ENCODE measurements around the gene TMTC1.

Gene TMTC1

DNA sequence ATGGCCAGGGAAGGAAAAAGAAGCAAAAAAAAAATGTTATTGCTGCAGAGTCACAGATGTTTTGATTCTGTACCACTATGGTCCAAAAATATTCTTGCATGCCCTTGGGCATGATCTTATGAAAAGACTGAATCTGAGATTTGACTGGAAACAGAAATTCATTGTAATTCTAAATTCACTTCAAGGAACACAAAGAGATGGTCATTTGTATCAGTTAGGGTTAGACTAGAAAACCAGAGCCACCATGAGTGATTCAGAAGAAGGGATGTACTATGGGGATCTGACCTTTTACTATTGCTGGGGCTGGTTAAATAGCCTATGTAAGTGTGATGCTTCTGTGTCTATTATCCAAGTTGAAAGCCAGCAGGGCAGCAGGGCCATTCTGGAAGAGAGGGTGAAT is 5.2 kb downstream of the TMTC1 start:
- no peak for DNase-seq

DNA sequence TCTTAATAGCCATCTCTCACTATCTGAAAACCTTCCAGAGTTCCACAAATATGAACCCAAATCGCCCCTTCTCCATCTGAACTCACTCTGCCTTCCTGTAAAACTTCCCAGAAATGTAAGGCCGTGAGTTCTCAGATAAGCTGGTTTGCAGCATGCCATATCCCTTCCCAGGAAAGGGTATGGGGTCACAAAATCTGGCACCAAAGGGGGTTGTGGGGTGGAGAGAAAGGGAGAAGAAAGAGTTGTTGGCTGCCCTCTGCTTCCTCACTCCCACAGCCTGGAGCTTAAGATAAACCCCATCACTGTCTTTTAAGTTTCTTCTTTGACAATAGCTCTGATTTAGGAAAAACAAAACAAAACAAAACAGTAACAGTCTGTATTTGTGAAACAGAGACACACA is 10.7 kb downstream of the TMTC1 start:
- DNase-seq = no peak

DNA sequence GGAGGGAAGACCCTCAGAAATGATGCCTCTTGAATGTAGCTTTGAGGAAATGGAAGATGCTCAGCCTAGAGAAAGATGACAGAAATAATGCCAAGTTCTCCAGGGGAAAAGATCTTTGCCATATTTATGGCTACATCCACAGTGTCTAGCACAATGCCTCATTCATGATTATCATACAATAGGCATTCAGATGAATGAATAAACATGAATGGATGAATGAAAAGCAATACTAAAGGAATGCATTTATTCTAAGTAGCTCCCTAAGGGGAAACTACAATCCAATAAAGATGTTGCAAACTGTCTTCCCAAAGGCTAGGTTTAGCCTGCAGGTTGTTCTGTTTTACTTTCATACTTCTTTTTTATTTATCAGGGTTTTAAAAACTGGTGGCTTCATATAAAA is 12.0 kb downstream of the TMTC1 start:
- DNase-seq = no peak

DNA sequence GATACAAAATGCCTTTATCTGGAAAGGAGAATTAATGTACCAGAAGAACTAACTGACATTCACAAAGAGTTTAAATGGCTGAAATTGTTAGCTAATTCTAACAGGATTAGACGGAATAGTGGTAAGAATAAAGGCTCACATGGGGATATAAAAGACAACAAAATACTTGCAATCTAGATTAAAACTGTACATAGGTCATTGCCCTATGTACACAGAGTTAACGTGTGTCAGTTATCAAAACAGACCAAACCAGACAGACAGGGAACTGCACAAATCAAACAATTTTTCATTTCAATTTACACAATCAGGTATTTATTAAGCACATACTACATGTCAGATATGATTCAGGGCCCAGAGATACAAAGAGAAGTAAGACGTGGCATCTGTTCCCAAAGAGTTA is 12.6 kb downstream of the TMTC1 start:
- DNase-seq = no peak

DNA sequence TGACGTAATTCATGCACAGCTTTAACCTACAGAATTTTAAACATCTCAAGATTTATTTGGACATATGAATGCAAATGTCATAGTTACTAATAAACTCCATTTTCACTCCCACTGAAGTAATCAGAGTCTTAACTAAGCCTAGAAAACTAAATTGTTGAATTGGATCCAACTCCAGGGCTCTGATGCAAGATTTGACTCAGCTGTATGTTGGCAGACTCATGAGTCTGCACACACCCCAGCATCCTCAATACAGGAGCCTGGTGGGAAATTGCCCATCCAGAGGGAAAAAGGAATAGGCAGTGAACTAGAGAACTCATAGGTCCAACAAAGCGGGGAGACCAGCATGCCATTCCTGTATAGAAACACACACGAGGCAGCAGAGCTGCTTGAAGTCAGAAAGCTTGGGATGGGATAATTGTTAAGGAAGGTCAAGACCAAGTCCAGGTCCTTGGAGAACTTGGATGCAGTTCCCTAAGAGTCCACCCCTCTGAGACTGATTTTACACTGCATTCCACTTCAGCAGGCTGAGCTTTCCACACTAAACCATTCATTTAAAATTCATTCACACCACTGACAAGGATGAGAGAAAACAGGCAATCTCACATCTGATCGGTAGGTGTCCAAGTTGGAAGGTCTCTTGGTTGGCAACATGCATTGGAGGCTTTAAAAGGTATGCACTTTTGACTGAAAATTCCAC is 14.4 kb downstream of the TMTC1 start:
- DNase-seq = peak; percentile 76

DNA sequence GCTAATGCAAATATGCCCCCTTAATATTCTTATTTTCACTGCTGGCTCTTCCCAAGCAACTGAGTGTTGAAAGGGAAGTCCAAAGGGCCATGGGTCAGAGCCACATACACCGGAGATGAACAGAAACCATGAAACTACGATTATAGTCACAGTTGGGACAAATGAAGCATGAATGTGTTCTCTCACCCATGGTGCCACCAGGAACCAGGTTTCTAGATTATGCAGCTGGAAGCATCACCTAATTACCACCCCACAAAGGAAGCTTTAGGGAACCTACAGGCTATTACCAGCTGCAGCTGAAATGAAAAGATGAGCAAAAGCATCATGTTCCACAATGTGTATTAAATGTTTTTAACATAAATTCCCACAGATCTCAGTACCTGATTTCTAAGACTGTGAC is 15.4 kb downstream of the TMTC1 start:
- no peak for DNase-seq

DNA sequence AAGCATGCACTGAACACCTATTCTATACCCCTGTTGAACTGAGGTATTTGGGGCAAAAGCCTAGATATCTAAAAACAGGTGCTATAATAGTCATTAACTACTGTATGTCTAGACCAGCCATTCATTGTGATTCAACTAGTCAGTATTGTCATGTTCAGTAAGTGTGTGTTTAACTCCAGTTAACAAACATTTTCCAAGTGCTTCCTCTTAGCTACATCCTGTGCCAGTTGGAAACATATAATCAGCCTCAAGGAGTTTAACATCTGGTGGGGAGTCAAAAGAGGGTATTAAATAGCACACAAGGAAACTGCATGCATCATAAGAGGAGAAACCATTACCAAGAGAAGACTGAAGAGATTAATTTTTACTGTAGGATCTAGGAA is 20.4 kb downstream of the TMTC1 start:
- no peak for DNase-seq

DNA sequence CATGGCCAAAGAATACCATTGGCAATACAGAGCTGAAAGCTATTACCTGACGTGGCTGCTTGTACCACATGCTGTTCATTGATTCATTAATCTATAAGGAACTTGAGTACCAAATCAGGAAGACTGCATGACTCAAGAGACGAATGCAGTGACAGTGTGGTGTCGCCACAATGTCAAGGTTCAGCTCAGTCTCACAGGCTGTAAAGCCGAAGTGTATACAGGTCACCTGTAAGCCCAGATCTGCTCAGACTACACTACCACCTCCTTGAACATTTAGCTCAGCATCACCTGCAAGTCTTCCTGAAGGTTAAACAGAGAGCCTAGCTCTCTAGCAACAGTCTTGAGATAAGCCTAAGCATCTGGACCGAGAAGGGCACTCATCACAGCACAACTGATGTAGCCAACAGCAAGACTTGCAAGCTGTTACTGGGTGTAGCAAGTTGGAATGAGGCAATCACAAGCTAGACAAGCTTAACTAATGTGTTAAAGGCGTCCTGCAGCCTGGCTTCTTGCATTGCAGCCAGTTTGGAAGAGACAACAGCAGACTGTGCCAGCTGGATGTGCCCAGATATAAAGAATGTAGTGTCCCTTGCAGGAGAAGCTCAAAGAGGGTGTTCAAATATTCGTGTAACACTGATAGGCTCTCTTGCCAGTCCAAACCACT is 21.0 kb downstream of the TMTC1 start:
- no peak for DNase-seq

DNA sequence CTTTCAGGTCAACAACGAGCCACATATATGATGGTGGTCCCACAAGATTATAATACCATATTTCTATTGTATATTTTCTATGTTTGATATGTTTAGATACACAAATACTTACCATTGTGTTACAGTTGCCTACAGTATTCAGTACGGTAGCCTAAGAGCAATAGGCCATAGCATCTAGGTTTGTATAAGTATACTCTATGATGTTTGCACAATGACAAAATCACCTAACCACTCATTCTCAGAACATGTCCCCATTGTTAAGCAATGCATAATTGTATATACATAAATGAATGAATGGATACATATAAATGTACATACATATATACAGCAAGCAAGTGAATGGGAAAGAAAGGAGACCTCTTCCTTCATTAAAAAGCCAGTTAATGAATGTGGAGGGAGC is 23.8 kb downstream of the TMTC1 start:
- no peak for DNase-seq

DNA sequence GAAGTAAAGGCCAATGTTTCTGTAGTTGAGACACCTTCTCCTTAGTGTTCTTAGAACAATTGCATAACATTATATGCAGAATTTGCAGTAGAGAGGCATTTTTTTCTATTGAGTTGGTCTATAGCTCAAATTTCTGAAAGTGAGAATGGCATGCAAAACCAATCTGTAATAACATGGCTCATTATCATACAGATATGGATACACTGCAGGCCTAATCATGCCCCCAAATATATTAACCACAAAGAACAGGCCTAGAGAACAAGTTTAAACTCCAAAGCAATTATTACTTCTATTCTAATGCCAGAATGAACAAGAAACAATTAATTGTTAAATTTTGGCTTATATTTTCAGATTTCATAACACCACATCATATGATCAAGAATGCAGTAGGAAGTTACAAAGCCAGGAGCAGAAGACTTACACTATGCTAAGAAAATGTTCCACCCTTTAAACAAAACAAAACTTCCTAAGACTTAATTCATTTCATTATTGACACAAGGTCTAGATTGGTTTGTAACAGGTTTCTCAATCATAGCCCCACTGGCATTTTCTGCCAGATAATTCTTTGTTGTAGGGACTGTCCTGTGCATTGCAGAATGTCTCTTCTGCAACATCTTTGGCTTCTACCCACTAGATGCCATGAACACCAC is 26.9 kb downstream of the TMTC1 start:
- DNase-seq = no peak

DNA sequence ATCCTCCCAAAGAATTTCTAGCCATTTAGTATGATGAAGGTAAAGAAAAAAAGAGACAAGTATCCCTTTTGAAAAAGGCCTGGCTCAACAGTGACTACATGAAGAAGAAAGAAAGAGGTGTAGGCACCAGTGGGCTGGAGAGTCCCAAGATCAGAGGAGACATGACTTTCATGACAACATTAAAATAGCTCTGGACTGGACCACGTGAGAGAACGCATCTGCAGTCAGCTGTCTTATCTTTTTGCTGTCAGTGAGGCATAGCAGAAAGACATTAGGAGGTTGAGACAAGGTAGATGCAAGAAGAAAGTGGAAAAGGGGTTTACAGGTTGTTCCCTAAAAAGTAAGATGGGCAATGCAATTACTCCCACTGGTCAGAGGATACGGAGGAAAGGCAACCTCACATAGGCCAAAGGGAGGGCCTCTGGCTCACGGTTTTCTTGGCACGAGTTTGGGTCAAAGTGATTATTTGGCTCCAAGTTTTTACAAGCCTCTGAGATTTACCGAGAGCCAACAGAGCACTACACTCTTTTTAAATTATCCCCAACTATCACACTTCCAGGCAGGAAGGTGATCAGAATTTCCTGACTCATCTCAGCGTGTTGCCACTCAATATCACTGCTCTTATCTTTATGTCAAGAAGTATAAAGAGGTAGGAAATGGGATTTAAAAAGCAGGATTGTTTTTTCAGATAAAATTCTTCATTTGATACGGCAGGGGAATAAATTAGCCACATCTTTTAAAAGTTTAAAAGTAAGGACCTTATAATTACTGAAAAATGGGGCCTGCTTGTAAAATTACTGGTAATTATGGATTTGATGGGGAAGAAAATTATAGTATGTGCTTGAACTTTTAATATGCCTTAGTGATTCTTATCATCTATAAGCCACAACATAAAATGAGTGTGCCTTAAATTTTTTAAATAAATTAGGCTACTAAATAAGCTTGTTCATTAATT is 29.2 kb downstream of the TMTC1 start:
- no peak for DNase-seq

DNA sequence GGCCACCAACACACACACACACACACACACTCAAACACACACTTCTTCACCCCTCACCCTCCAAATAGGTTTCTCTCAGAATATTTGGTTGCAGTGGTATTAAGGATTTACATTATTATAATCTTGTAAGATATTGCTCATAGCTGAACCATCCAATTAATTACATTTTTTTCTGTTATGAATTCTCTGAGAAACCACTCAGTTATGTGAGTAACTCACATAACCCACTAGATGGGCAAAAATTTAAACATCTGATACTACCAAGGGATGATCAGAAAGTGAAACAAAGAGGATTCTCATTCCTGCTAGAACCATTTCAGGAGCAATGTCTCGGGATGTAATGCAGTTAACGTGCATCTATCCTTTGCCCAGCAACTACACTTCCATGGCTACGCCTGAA is 31.6 kb downstream of the TMTC1 start:
- peak; percentile 69 for DNase-seq

DNA sequence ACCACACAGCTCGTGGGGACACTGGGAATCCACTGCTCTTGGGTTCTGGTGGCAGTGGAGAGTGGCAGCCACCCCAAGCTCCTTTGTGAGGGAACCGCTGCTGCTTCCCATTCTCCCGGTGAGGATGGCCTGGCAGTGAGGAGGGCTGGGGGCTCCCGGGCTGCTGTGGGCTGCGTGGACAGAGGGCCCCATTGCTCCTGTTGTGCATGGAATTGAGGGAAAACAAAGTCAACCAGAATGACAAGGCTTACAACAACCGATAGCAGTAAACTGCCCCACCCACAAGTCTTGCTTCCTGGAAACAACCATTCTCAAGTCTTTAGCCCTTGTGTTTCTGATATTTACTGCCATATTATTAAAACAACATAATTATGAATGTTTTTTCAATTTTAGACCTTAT is 32.1 kb downstream of the TMTC1 start:
- no peak for DNase-seq

DNA sequence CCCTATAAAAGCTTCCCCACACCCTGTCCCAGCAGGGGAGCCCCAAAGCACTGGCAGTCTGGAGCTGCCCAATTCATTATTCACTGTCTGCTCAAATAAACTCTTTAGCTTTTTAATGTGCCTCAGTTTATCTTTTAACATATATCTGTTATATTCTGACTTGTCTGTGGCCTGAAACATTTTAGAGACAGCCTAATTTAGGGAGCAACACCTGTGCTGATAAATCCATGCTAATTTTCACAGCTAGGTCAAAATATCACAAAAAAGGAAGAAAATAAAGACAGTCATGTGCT is 32.9 kb downstream of the TMTC1 start:
- DNase-seq = no peak

DNA sequence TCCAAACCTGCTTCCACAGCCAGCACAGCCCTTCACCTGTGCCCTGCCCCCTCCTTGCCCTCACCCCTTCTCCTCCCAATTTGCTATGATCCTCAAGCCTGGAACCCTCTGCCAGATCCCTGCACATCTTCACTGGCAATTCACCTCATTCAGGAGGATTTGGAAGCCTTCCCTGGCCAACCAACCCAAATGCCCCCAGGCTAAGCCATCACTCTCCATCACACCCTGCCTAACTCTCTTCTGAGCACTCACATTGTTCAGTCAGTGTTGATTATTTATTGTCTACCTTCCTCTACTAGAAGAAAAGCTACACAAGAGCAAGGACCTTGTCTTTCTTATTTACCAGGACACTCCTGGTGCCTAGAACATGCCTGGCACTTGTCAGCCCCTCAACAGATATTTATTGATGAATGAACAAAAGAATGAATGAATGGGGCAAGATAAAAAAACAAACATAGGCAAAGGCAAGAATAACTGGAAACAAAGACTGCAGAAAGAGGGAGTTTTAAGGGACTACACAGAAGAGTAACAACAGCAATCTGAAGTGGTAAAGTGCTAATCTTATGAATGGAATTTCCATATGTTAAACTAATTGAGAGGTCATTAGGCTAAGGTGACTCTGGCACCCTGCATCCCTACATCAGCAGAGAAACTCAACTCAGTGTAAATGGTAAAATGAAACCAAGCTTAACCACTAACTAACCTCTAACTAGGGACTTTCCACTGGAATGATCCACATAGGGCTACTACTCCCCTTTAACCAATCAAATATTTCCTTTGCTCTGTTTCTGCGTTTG is 33.4 kb downstream of the TMTC1 start:
- DNase-seq = no peak

DNA sequence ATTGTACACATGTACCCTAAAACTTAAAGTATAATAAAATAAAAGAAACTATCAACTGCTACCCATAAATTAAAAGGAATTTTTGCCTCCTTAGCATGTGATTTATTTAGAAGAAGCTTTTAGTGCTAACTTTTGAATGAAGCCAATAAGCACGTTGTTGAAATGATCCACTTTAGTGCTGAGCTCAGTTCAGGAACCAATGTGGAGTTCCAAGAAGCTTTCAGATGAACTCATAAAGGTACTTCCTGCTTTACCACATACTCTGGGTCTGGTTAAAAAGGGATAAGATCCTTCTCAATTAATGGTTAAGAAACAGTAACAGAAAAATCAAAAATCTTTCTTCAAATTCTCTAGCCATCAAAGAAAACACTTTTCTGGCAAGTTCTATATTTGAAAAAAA is 39.4 kb downstream of the TMTC1 start:
- no peak for DNase-seq

DNA sequence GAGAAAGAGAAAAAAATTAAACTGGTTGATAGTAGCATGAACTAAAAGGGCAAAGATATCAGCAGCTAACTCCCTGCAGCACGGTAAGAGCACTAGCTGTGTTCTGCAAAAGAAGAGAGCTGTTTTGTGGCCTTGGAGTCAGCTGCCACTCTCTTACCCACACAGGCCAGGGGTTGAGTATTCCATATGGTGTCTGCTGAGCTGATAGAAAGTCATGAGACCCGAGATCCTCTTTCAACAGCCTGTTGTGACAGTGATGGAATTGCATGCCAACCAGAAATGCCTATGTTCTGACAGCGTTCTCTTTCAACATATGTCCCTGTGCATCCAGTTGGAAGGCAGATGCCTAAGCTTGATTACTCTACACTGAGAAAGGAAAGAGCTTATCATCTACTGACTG is 39.9 kb downstream of the TMTC1 start:
- peak; percentile 77 for DNase-seq

DNA sequence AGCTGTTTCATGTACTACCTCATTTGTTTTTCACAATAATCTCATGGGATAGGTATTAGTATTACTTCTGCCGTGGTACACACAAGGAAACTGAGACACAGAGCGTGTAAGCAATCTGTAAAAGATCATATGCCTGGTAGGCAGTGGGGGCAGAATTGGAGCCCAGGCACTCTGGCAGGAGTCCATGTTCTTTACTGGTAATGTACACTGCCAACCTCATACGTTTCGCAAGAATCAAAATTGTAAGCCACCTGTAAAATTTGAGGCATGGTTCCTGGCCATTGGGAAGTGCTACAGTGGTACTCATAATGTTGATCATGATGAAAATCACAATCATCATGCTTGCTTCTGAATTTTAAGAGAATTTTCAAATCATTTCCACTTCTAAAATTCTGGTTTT is 40.7 kb downstream of the TMTC1 start:
- DNase-seq = no peak

DNA sequence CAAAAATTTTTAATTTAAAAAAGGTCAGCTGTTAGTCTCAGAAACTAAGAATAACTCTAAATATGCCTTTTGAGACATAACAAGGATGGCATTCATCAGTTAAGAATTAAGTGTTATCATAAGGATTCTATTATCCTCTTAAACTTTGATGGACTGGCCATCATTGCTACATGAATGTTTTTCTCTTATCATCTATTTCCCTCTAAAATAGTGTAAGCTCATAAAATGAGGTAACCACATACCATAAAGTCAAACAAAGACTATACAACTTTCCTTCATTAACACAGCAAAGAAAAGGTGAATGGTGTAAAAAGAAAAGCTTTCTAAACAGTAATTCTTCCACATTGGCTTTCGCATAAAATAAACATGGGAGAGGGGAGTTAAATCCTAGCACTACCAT is 41.1 kb downstream of the TMTC1 start:
- no peak for DNase-seq

DNA sequence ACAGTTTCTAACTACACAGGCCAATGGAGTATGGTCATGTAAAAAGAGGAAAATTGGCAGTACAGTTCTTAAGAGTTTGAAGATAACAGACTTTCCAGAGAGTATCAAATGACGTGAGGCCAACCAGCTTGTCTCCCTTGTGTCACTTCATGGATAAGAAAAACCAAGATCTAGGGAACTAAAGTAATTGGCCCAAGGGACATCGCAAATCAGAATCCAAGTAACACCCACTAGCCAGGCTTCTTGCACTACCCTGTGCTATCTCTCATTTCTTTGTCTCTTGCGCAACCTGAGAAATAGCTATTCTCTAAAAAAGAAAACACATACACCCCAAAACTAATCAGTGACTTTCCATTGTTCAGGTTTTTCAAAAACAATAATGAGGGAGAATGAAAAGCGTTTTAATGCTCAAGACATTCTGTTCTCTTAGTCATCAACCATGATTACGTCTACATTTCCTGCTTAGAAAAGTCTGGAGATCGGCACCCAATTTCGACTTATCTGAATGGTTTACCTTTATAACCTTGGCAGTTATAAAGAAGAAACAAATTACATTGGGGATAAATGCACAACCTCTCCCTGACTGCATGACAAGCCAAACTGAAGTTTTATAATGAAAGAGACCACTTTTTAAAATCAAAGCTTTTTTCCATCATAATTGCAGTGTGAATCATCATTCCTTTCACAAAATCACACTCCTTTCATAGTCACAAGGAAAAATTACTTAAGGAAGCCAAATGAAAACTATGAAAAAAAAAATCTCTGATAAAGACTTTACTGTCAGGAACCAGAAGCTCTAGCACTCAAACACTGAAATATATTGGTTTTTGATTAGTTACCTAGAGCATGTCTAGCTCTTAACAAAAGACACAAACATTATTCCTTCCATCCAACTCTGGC is 42.1 kb downstream of the TMTC1 start:
- peak; percentile 61 for DNase-seq

DNA sequence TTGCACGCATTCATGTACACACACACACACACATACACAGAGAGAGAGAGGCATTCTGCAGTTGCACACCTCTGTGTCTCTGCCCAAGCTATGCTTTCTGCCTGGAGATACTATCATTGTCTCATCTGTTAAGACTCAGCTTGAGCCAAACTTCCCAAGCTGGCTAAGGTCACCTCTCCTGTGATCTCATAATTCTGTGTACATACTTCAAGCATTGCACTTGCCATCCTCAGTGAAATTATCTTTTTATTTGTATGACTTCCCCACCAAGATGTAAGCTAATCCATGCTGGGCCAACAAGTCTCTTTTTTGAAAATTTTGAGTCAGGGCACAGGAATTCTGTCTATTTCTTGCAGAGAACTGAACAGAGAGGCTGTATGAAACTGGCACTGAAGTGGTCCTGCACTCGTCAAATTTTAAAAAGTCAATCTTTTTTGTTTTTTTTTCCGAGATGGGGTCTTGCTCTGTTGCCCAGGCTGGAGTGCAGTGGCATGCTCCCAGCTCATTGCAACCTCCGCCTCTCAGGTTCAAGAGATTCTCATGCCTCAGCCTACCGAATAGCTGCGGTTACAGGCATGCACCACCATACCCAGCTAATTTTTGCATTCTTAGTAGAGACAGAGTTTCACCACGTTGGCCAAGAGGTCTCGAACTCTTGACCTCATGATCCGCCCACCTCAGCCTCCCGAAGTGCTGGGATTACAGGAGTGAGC is 44.3 kb downstream of the TMTC1 start:
- peak; percentile 31 for DNase-seq

Measured in fibroblast of skin of right biceps (primary cell).